H1 (cell line): ENCODE measurements around the gene TMEM108. TPM values are rescaled to one million over a fixed set of nuclear protein-coding genes. Genes with fewer than 3 reads are reported as not detected.

Experiments used
- CTCF ChIP-seq, 3 experiments: IDR thresholded peaks; 1 replicate in 2 of 3; 2 replicates in 1 of 3; pipeline versions ENCODE4 v1.5.1 to v1.6.1; 2011; ENCODE audit warnings: low read length in 3 of 3, mild to moderate bottlenecking in 3 of 3, inconsistent platforms in 2 of 3, low read depth in 1 of 3, moderate library complexity in 1 of 3; ENCODE audit not compliant: insufficient read depth in 1 of 3; ENCODE audit errors: control extremely low read depth in 1 of 3
- EP300 ChIP-seq, 2 experiments: IDR thresholded peaks; 1 replicate in 1 of 2; 2 replicates in 1 of 2; pipeline ENCODE4 v1.6.1; 2011 to 2012; ENCODE audit warnings: low read depth in 2 of 2, low read length in 2 of 2, mild to moderate bottlenecking in 2 of 2, borderline replicate concordance in 1 of 2, inconsistent platforms in 1 of 2, moderate library complexity in 1 of 2
- POLR2A ChIP-seq, 2 experiments: IDR thresholded peaks; 1 replicate in 1 of 2; 2 replicates in 1 of 2; pipeline ENCODE4 v1.6.1; 2011; ENCODE audit warnings: low read depth in 2 of 2, low read length in 2 of 2, mild to moderate bottlenecking in 2 of 2; ENCODE audit errors: control extremely low read depth in 1 of 2
- SP2 ChIP-seq: IDR thresholded peaks from 2 replicates; pipeline ENCODE4 v1.6.1; 2012; ENCODE audit warnings: mild to moderate bottlenecking, low read length, inconsistent platforms
- polyA plus RNA-seq, 7 experiments: library from polyadenylated mRNA; depleted of rRNA in 3 of 7; stranded (reverse) in 5 of 7; unstranded in 2 of 7; fragments of >200 nt in 5 of 7; fragments of 200-250 nt in 2 of 7; gene quantifications; 1 replicate in 5 of 7; 2 replicates in 1 of 7; 4 replicates in 1 of 7; pipeline versions ENCODE4 v1.2.1 to v1.2.3, GENCODE V29; 2011 to 2013; ENCODE audit warnings: missing spikeins in 2 of 7, mixed read lengths in 2 of 7
- total RNA-seq: library from RNA; stranded (reverse); fragmentation: NEBNext Ultra II Directional; extraction: Animal tissue kit (Norgen Biotek cat#: 25700); gene quantifications from 2 replicates; pipeline ENCODE4 v1.2.1, GENCODE V29; 2021
- TF ChIP-seq, protein P1 (sequence below): IDR thresholded peaks from 2 replicates; pipeline ENCODE4 v1.6.1; 2011; ENCODE audit warnings: low read length, improper control_type of control experiment

TMEM108 gene
- total and polyA plus RNA-seq, 2 of the 8 experiments (the other 6 are each of a cell fraction or from before 2014, with no cell fraction given) = 14.3 to 16.2 TPM

- TF ChIP-seq, protein P1, sequence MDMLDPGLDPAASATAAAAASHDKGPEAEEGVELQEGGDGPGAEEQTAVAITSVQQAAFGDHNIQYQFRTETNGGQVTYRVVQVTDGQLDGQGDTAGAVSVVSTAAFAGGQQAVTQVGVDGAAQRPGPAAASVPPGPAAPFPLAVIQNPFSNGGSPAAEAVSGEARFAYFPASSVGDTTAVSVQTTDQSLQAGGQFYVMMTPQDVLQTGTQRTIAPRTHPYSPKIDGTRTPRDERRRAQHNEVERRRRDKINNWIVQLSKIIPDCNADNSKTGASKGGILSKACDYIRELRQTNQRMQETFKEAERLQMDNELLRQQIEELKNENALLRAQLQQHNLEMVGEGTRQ = no peak
- no peak for TF ChIP-seq SP2
- no peak for TF ChIP-seq POLR2A (IDR thresholded peaks at IDR 0.05; ENCODE audit: control extremely low read depth in 1 of 2, low read depth in 2 of 2, low read length in 2 of 2)
- TF ChIP-seq EP300 (IDR thresholded peaks at IDR 0.05; ENCODE audit: borderline replicate concordance in 1 of 2, low read depth in 2 of 2, low read length in 2 of 2) = no peak
- TF ChIP-seq CTCF (IDR thresholded peaks at IDR 0.05; ENCODE audit: control extremely low read depth in 1 of 3, insufficient read depth in 1 of 3, low read depth in 1 of 3, low read length in 3 of 3) = no peak
- TF ChIP-seq, all 59 proteins: peak for 0
Measured at GRCh38 chr3:133390715-133391114, 352.5 kb downstream of the TMEM108 start (continued).
